HG03558 (cell line): ENCODE measurements around the gene KRTAP4-9.
"Not testable (repeated sequence)": the region's sequence is repeated elsewhere in the genome, so short reads cannot be mapped to it uniquely, and the experiment has no call there.

ENCODE experiments used
- ATAC-seq: cut with Tn5 transposase; IDR thresholded peaks from one replicate; pipeline ENCODE4 v1.9.1; 2021; ENCODE audit warnings: moderate number of reproducible peaks; ENCODE audit not compliant: unreplicated experiment; ENCODE audit errors: extremely low read depth

Gene KRTAP4-9

GRCh38 chr17:41088760-41089352, 16.3 kb upstream of the KRTAP4-9 start:
- ATAC-seq, result not testable (repeated sequence)

- no peak for ATAC-seq
Observed at GRCh38 chr17:41096055-41096454, 9.1 kb upstream of the KRTAP4-9 start.

GRCh38 chr17:41098042-41098441, 7.1 kb upstream of the KRTAP4-9 start, which contains the start of gene KRTAP4-8:
KRTAP4-8 (minus strand) TSS chr17:41098142; CDS start chr17:41098084, 58 bp downstream.
- ATAC-seq, result no peak

- ATAC-seq, result no peak
Observed at GRCh38 chr17:41098481-41098880, 6.7 kb upstream of the KRTAP4-9 start.

- not testable (repeated sequence) for ATAC-seq
Observed at GRCh38 chr17:41099682-41100480, 5.3 kb upstream of the KRTAP4-9 start.

GRCh38 chr17:41101586-41102259, 3.5 kb upstream of the KRTAP4-9 start, which contains the start of gene KRTAP4-16:
KRTAP4-16 (minus strand) TSS chr17:41102209; CDS start chr17:41102209, 0 bp downstream.
- ATAC-seq, result no peak

GRCh38 chr17:41103896-41104295, 1.3 kb upstream of the KRTAP4-9 start:
- ATAC-seq, result no peak

GRCh38 chr17:41104386-41105038, 677 bp upstream of the KRTAP4-9 start:
- not testable (repeated sequence) for ATAC-seq

- ATAC-seq, result no peak
Observed at GRCh38 chr17:41107941-41108450, 2.8 kb downstream of the KRTAP4-9 start.

GRCh38 chr17:41108728-41109386, 3.7 kb downstream of the KRTAP4-9 start:
- ATAC-seq, result not testable (repeated sequence)

- no peak for ATAC-seq
Observed at GRCh38 chr17:41111151-41111885, 6.1 kb downstream of the KRTAP4-9 start.

- ATAC-seq, result no peak
Observed at GRCh38 chr17:41116297-41116696, 11.1 kb downstream of the KRTAP4-9 start.

- ATAC-seq, result not testable (repeated sequence)
Observed at GRCh38 chr17:41117846-41118386, 12.7 kb downstream of the KRTAP4-9 start, which contains the start of gene KRTAP4-11. KRTAP4-11 (minus strand) TSS chr17:41118373; CDS start chr17:41118315, 58 bp downstream.

- no peak for ATAC-seq
Observed at GRCh38 chr17:41118721-41119120, 13.5 kb downstream of the KRTAP4-9 start.

- ATAC-seq, result not testable (repeated sequence)
Observed at GRCh38 chr17:41119696-41120690, 14.8 kb downstream of the KRTAP4-9 start.

GRCh38 chr17:41121742-41122141, 16.6 kb downstream of the KRTAP4-9 start:
- no peak for ATAC-seq

- ATAC-seq, result not testable (repeated sequence)
Observed at GRCh38 chr17:41123292-41123990, 18.3 kb downstream of the KRTAP4-9 start.
